ENCODE data around the gene TTC3.
A peak's percentile ranks its signal among the peaks of the same experiment; 100 is the strongest.
"Not testable (repeated sequence)": the region's sequence is repeated elsewhere in the genome, so short reads cannot be mapped to it uniquely, and the experiment has no call there.

TTC3 gene

GRCh38 chr21:37220433-37220980, 147.5 kb downstream of the TTC3 start:
- Histone ChIP-seq H3K4me1 (no peaks in the 10 kb centered on the region), H3K4me3 (ENCODE audit: low read depth, low read length) (peak overlapping the region; percentile 64), H3K27me3 (no peaks in the 10 kb centered on the region), H3K9me3 (no peaks in the 10 kb centered on the region; the same call in 1 of the 2 replicates), H3K36me3 (peaks cover 19% of the 10 kb centered on the region)
- no peak for DNase-seq
- peak; percentile 31; the same call in 1 of the 2 replicates for TF ChIP-seq CTCF (IDR thresholded peaks at IDR 0.05; ENCODE audit: low read depth, low read length)

DNA sequence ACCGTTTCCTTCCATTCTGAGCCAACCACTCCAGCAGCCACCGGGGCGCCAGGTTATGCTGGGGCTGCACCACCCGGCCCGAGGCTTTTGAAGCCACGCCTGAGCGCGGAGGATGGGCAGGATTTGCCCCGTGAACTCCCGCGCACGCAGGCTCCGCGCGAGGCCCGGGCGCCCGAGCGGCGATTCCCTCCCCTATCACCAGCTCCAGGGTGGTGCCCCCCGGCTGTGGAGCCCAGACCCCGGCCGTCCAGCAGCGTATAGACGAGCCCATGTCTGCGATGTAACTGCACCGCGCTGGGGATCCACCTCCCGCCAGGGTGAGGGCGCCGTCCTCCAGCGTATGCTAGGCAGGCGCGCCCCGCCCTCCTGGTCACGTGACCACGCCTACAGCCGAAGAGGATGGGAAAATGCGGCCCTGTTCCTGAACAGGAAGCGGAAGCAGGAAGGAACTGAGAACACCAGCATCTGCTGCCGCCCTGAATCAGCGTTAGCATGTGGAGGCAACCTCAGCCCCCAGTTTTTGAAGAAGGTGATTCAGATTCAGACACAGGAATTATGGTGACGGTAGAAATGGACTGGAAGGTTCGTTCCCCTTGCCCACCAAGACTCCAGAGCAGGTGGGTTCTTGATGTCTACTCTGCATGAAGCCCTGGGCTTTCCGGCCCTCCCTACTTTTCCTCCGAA, 148.1 kb downstream of the TTC3 start:
- H3K4me1 ChIP-seq, result no peaks in the 10 kb centered on the region
- no peaks in the 10 kb centered on the region for H3K27me3 ChIP-seq
- TF ChIP-seq CTCF (IDR thresholded peaks at IDR 0.05; ENCODE audit: low read depth, low read length), result peak; percentile 67

DNA sequence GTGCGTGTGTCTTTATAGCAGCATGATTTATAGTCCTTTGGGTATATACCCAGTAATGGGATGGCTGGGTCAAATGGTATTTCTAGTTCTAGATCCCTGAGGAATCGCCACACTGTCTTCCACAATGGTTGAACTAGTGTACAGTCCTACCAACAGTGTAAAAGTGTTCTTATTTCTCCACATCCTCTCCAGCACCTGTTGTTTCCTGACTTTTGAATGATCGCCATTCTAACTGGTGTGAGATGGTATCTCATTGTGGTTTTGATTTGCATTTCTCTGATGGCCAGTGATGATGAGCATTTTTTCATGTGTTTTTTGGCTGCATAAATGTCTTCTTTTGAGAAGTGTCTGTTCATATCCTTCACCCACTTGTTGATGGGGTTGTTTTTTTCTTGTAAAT, 149.2 kb downstream of the TTC3 start:
- H3K27me3 ChIP-seq; H3K9me3 ChIP-seq; DNase-seq; H3K4me3 ChIP-seq (ENCODE audit: low read depth, low read length); H3K4me1 ChIP-seq: not testable (repeated sequence)
- H3K36me3 ChIP-seq, result peaks cover 31% of the 10 kb centered on the region

More for the DNA sequence above, 148.1 kb downstream of the TTC3 start:
- Histone ChIP-seq H3K4me3 (ENCODE audit: low read depth, low read length) (peak overlapping the region; percentile 64), H3K9me3 (no peaks in the 10 kb centered on the region; the same call in 1 of the 2 replicates), H3K36me3 (peaks cover 23% of the 10 kb centered on the region)
- peak; percentile 99 for DNase-seq

GRCh38 chr21:37223804-37224345, 150.8 kb downstream of the TTC3 start:
- peaks cover 44% of the 10 kb centered on the region for H3K36me3 ChIP-seq
- no peaks in the 10 kb centered on the region for H3K4me1 ChIP-seq
- H3K9me3 ChIP-seq, result no peaks in the 10 kb centered on the region; the same call in 1 of the 2 replicates
- TF ChIP-seq CTCF (IDR thresholded peaks at IDR 0.05; ENCODE audit: low read depth, low read length), result no peak
- H3K27me3 ChIP-seq, result no peaks in the 10 kb centered on the region
- no peak overlapping the region for H3K4me3 ChIP-seq (ENCODE audit: low read depth, low read length)
- no peak for DNase-seq

DNA sequence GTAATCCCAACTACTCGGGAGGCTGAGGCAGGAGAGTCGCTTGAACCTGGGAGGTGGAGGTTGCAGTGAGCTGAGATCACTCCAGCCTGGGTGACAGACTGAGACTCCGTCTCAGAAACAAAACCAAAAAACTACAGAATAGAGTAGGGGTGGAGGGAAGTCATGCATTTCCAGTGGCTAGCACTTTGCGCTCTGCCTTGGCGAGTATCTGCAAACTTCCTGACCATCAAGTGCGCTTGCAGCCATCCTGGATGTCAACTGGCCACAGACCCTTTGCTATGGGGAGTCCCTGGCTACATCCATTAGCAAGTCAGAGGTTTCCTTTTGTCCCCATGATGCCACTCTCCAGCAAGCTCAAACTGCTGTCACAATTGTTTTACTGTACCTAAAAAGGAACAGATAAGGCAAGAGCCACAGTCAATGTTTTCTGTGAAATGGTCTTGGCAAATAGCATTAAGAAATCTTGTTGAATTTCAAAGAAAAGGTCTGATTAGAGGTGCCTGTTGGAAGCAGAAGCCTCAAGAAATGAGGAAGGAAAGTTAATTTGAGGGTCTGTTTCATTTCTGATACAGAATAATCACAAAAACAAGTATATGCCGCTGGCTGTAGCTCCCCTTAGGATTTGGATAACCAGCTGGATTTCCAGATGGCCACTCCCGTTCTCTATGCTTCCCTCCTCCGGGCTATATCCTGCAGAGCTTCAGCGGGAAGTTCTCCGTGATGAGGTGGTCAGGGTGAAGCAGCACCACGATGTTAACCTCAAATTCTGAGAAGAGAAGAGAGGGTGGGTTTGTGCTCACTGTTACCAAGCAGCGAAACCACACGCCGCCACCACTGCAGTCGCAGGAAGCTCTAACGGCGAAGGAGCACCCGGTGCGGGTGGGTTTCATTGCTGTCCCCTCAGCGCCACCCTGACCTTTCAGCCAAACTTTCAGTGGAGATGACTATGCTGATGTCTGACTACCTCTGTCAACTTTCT, 152.1 kb downstream of the TTC3 start:
- Histone ChIP-seq H3K4me1 (no peaks in the 10 kb centered on the region), H3K27me3 (no peaks in the 10 kb centered on the region), H3K36me3 (peaks cover 55% of the 10 kb centered on the region), H3K9me3 (no peaks in the 10 kb centered on the region), H3K4me3 (ENCODE audit: low read depth, low read length) (no peak overlapping the region)
- no peak for TF ChIP-seq CTCF (IDR thresholded peaks at IDR 0.05; ENCODE audit: low read depth, low read length)
- no peak for DNase-seq

Data from BE2C (cell line).